Esophagus muscularis mucosa (tissue), 4 donors: ENCODE measurements around the gene ZBTB38.

Experiments
- CTCF ChIP-seq, 3 experiments: fragments of 200-600 bp in 2 of 3; fragments of 450-650 bp in 1 of 3; sonication (generic) in 2 of 3; IDR thresholded peaks; one replicate each; pipeline ENCODE4 v1.5.1; 2017 to 2019; ENCODE audit warnings: antibody characterized with exemption in 3 of 3, mild to moderate bottlenecking in 2 of 3, moderate library complexity in 1 of 3
- EP300 ChIP-seq: sonication (generic); formaldehyde crosslinking; IDR thresholded peaks from one replicate; pipeline ENCODE4 v1.6.1; 2017; ENCODE audit warnings: antibody characterized with exemption
- POLR2A ChIP-seq: fragments of 450-650 bp; IDR thresholded peaks from one replicate; pipeline ENCODE4 v1.6.1; 2017; ENCODE audit warnings: antibody characterized with exemption, moderate library complexity, mild to moderate bottlenecking, low read depth

GRCh38 chr3:141352262-141352984 lies 15.9 kb upstream of the ZBTB38 start:
- TF ChIP-seq CTCF (IDR thresholded peaks at IDR 0.05), result no peak
- TF ChIP-seq EP300, result no peak
- TF ChIP-seq POLR2A, result no peak
